Measurements from ENCODE around the gene AFMID. TPM values are rescaled to one million over a fixed set of nuclear protein-coding genes. Genes with fewer than 3 reads are reported as not detected.
A peak's percentile ranks its signal among the peaks of the same experiment; 100 is the strongest.

Gene AFMID
- total RNA-seq, 1 experiment from 2014 or later: 30.4 TPM

- Histone ChIP-seq H3K9me2 (ENCODE audit: insufficient read depth) (no peaks in the 10 kb centered on the region), H3K27ac (no peak overlapping the region), H3K9me3 (ENCODE audit: insufficient read depth, low read depth) (no peaks in the 10 kb centered on the region), H3K79me2 (ENCODE audit: low read depth) (no peaks in the 10 kb centered on the region), H3K4me3 (no peak overlapping the region), H3K27me3 (ENCODE audit: insufficient read depth, low read depth) (no peaks in the 10 kb centered on the region), H3F3A (ENCODE audit: insufficient read depth, low read depth) (peaks cover 5% of the 10 kb centered on the region; the same call in 1 of the 2 replicates), H3K36me3 (ENCODE audit: low read depth) (no peaks in the 10 kb centered on the region), H2AFZ (no peak overlapping the region), H3K4me1 (replicated peaks; ENCODE audit: insufficient read depth) (0 out of 2 replicates have a peak, but pooled peaks cover 6% of the 10 kb centered on the region), H4K20me1 (ENCODE audit: insufficient read depth) (no peaks in the 10 kb centered on the region), H3K4me2 (no peak overlapping the region)
- intact Hi-C loops (cut with micrococcal nuclease; ENCODE audit: unreplicated experiment): loop anchor here (2.0 to 5.0 kb wide), 3 partner anchors 65 to 233 kb away; no protein-coding TSS in a partner anchor
- no TSS peak for BruUV-seq (replicated peaks)
- TF ChIP-seq CTCF (conservative IDR thresholded peaks at IDR 0.05): no peak
- no peak for TF ChIP-seq EZH2 (IDR thresholded peaks at IDR 0.05; ENCODE audit: low read depth)
- CTCF ChIA-PET: interaction anchor here (0.6 to 2.0 kb wide), 10 partner anchors 12 to 1013 kb away, joined by 3 to 17 read pairs (median 6); partner anchors contain the start of genes AFMID and TK1
- no peak for DNase-seq
- POLR2A ChIA-PET (ENCODE audit: unreplicated experiment): no interaction called here
These were observed 63.0 kb downstream of the AFMID start for GRCh38 chr17:78249818-78250806.

- Histone ChIP-seq H2AFZ (peak overlapping the region; percentile 78; the same call in 1 of the 2 replicates), H3K4me3 (peak overlapping the region; percentile 23; the same call in 1 of the 2 replicates), H3K36me3 (ENCODE audit: low read depth) (no peaks in the 10 kb centered on the region), H3K4me1 (replicated peaks; ENCODE audit: insufficient read depth) (0 out of 2 replicates have a peak, but pooled peaks cover 6% of the 10 kb centered on the region), H3K4me2 (peak overlapping the region; percentile 75), H3F3A (ENCODE audit: insufficient read depth, low read depth) (peaks cover 5% of the 10 kb centered on the region; the same call in 1 of the 2 replicates), H3K27me3 (ENCODE audit: insufficient read depth, low read depth) (no peaks in the 10 kb centered on the region), H3K27ac (no peak overlapping the region), H4K20me1 (ENCODE audit: insufficient read depth) (no peaks in the 10 kb centered on the region), H3K79me2 (ENCODE audit: low read depth) (no peaks in the 10 kb centered on the region), H3K9me3 (ENCODE audit: insufficient read depth, low read depth) (no peaks in the 10 kb centered on the region), H3K9me2 (ENCODE audit: insufficient read depth) (no peaks in the 10 kb centered on the region)
- ChIA-PET CTCF (interaction anchor here (0.5 to 2.0 kb wide), 20 partner anchors 11 to 576 kb away, joined by 3 to 17 read pairs (median 4); partner anchors contain the start of genes AFMID, BIRC5 and TK1), POLR2A (ENCODE audit: unreplicated experiment) (interaction anchor here (0.6 to 0.8 kb wide), 6 partner anchors 44 to 140 kb away, joined by 3 to 9 read pairs (median 4); partner anchors contain the start of gene AFMID)
- TF ChIP-seq EZH2 (IDR thresholded peaks at IDR 0.05; ENCODE audit: low read depth) (no peak), CTCF (conservative IDR thresholded peaks at IDR 0.05) (peak; percentile 96)
- intact Hi-C loops (cut with micrococcal nuclease; ENCODE audit: unreplicated experiment): loop anchor here (1.0 to 5.0 kb wide), 8 partner anchors 64 to 234 kb away; partner anchors contain the start of gene SOCS3
- BruUV-seq (replicated peaks): no TSS peak
- peak; percentile 63 to 90 for DNase-seq
These were observed 64.0 kb downstream of the AFMID start for GRCh38 chr17:78250891-78251772.
